Parathyroid adenoma (tissue), 2 donors: Measurements from ENCODE around the gene PLD4.

Source experiments
- H2AFZ ChIP-seq: fragments of 300-600 bp; sonication (generic); one replicate; pipeline ENCODE4 v1.7.0; 2017; ENCODE audit warnings: antibody characterized with exemption, mild to moderate bottlenecking
- H3K27ac ChIP-seq: fragments of 300-600 bp; sonication (generic); one replicate; pipeline ENCODE4 v1.7.0; 2017
- H3K27me3 ChIP-seq: fragments of 300-600 bp; sonication (generic); one replicate; pipeline ENCODE4 v1.7.0; 2017; ENCODE audit warnings: low read length; ENCODE audit not compliant: control insufficient read depth, insufficient read depth
- H3K36me3 ChIP-seq: fragments of 300-600 bp; sonication (generic); one replicate; pipeline ENCODE4 v1.7.0; 2017; ENCODE audit warnings: low read length; ENCODE audit not compliant: control insufficient read depth, insufficient read depth
- H3K4me1 ChIP-seq: fragments of 300-600 bp; sonication (generic); one replicate; pipeline ENCODE4 v1.7.0; 2017; ENCODE audit warnings: control low read depth
- H3K4me2 ChIP-seq: fragments of 300-600 bp; sonication (generic); one replicate; pipeline ENCODE4 v1.7.0; 2017; ENCODE audit warnings: low read length
- H3K4me3 ChIP-seq: fragments of 300-600 bp; sonication (generic); one replicate; pipeline ENCODE4 v1.7.0; 2017; ENCODE audit warnings: low read depth, low read length
- H3K79me2 ChIP-seq: fragments of 300-600 bp; sonication (generic); one replicate; pipeline ENCODE4 v1.7.0; 2017; ENCODE audit warnings: control low read depth
- H3K9ac ChIP-seq: fragments of 300-600 bp; sonication (generic); one replicate; pipeline ENCODE4 v1.7.0; 2017; ENCODE audit warnings: mild to moderate bottlenecking
- H3K9me3 ChIP-seq: fragments of 300-600 bp; sonication (generic); one replicate; pipeline ENCODE4 v1.7.0; 2017; ENCODE audit warnings: low read length; ENCODE audit not compliant: control insufficient read depth
- CTCF ChIP-seq: fragments of 300-600 bp; sonication (generic); IDR thresholded peaks from one replicate; pipeline ENCODE4 v1.7.0; 2017; ENCODE audit warnings: antibody characterized with exemption, mild to moderate bottlenecking
- donor health status: primary hyperparathyroidism.

PLD4 gene

GRCh38 chr14:104877066-104877805, 47.4 kb upstream of the PLD4 start:
- H2AFZ ChIP-seq = no peak overlapping the region
- H3K9ac ChIP-seq = no peak overlapping the region
- H3K4me1 ChIP-seq = no peaks in the 10 kb centered on the region
- H3K79me2 ChIP-seq = peaks cover 12% of the 10 kb centered on the region
- H3K4me2 ChIP-seq = no peak overlapping the region
- no peaks in the 10 kb centered on the region for H3K27me3 ChIP-seq
- no peak overlapping the region for H3K4me3 ChIP-seq
- no peaks in the 10 kb centered on the region for H3K9me3 ChIP-seq
- no peak for TF ChIP-seq CTCF
- H3K27ac ChIP-seq = no peak overlapping the region
- no peaks in the 10 kb centered on the region for H3K36me3 ChIP-seq

GRCh38 chr14:104877806-104878550, 46.7 kb upstream of the PLD4 start:
- TF ChIP-seq CTCF = no peak
- H3K4me1 ChIP-seq = no peaks in the 10 kb centered on the region
- H3K36me3 ChIP-seq = no peaks in the 10 kb centered on the region
- no peak overlapping the region for H3K27ac ChIP-seq
- H2AFZ ChIP-seq = no peak overlapping the region
- H3K4me2 ChIP-seq = no peak overlapping the region
- no peaks in the 10 kb centered on the region for H3K27me3 ChIP-seq
- peaks cover 8% of the 10 kb centered on the region for H3K79me2 ChIP-seq
- no peak overlapping the region for H3K9ac ChIP-seq
- H3K9me3 ChIP-seq = no peaks in the 10 kb centered on the region
- no peak overlapping the region for H3K4me3 ChIP-seq

GRCh38 chr14:104878582-104878981, 46.1 kb upstream of the PLD4 start:
- H2AFZ ChIP-seq = no peak overlapping the region
- TF ChIP-seq CTCF = no peak
- H3K4me3 ChIP-seq = no peak overlapping the region
- no peaks in the 10 kb centered on the region for H3K4me1 ChIP-seq
- H3K79me2 ChIP-seq = peaks cover 6% of the 10 kb centered on the region
- no peak overlapping the region for H3K27ac ChIP-seq
- no peak overlapping the region for H3K4me2 ChIP-seq
- no peaks in the 10 kb centered on the region for H3K27me3 ChIP-seq
- no peaks in the 10 kb centered on the region for H3K9me3 ChIP-seq
- H3K9ac ChIP-seq = no peak overlapping the region
- no peaks in the 10 kb centered on the region for H3K36me3 ChIP-seq

GRCh38 chr14:104879201-104879982, 45.3 kb upstream of the PLD4 start:
- Histone ChIP-seq H3K27ac (no peak overlapping the region), H3K4me3 (no peak overlapping the region), H3K4me1 (no peaks in the 10 kb centered on the region), H3K9ac (no peak overlapping the region), H3K9me3 (no peaks in the 10 kb centered on the region), H3K79me2 (peaks cover 6% of the 10 kb centered on the region), H3K4me2 (no peak overlapping the region), H3K36me3 (no peaks in the 10 kb centered on the region), H3K27me3 (no peaks in the 10 kb centered on the region), H2AFZ (no peak overlapping the region)
- TF ChIP-seq CTCF = no peak
